ENCODE data around the gene TMEM178A. TPM values are rescaled to one million over a fixed set of nuclear protein-coding genes. Genes with fewer than 3 reads are reported as not detected.
A peak's percentile ranks its signal among the peaks of the same experiment; 100 is the strongest.

Gene TMEM178A
- total RNA-seq, 2 donors from 2014 or later: 4.9 to 7.8 TPM

DNA sequence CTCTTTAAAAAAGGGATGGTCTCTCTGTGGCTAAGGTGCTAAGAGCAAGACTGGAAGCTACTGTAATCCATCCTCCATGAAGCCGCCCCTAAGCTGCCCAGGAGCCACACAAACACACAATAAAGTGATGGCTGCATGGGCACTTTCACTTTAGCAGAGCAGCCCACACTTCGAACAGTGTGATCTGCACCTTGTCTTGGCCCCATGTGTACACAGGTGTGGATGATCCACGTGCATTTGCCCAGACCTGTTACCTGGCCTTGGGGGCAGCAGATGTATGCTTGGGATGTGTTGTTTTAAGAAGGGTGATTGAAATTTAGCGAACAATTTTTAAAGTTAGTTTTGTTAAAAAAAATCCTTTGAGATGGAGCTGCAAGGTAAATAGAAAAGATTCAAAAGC, 39.9 kb downstream of the TMEM178A start:
- DNase-seq (peak in 2 of 4 donors; percentile 19 to 32), ATAC-seq (no peak)
- Histone ChIP-seq H3K36me3 (replicated peaks in 1 of 2; ENCODE audit: insufficient read depth in 1 of 2, low read depth in 2 of 2) (no peaks in the 10 kb centered on the region), H3K27ac (no peak overlapping the region), H3K4me1 (no peaks in the 10 kb centered on the region), H3K27me3 (no peaks in the 10 kb centered on the region), H3K9me3 (no peaks in the 10 kb centered on the region), H3K4me3 (no peak overlapping the region)
- intact Hi-C loops (cut with DNase I): no loop called here
- 29 to 32% methylated on average over 4 of the region's 4 CpGs for WGBS, 2 donors
- TF ChIP-seq POLR2A (IDR thresholded peaks at IDR 0.05): no peak
- TF ChIP-seq, protein P1, sequence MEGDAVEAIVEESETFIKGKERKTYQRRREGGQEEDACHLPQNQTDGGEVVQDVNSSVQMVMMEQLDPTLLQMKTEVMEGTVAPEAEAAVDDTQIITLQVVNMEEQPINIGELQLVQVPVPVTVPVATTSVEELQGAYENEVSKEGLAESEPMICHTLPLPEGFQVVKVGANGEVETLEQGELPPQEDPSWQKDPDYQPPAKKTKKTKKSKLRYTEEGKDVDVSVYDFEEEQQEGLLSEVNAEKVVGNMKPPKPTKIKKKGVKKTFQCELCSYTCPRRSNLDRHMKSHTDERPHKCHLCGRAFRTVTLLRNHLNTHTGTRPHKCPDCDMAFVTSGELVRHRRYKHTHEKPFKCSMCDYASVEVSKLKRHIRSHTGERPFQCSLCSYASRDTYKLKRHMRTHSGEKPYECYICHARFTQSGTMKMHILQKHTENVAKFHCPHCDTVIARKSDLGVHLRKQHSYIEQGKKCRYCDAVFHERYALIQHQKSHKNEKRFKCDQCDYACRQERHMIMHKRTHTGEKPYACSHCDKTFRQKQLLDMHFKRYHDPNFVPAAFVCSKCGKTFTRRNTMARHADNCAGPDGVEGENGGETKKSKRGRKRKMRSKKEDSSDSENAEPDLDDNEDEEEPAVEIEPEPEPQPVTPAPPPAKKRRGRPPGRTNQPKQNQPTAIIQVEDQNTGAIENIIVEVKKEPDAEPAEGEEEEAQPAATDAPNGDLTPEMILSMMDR (IDR thresholded peaks at IDR 0.05): no peak

DNA sequence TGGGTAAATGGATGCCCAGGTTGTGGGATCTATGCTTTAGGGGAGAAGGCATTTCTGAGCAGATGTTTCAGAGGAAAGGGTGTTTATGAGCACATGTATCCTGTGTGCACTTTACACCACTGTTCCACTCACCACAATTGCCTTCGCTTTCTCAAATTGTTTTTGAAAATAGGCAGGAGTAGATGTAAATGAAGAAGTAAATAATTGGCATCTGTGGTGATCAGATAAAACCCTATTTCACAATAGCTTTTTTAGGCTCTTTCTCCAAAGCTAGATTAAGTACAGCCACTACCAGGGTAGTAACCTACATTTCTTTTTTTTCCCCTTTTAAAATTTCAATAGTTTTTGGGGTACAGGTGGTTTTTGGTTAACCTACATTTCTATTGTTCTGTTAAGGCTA, 40.6 kb downstream of the TMEM178A start:
- Histone ChIP-seq H3K27me3 (no peaks in the 10 kb centered on the region), H3K9me3 (no peaks in the 10 kb centered on the region), H3K4me1 (no peaks in the 10 kb centered on the region), H3K27ac (no peak overlapping the region), H3K36me3 (replicated peaks in 1 of 2; ENCODE audit: insufficient read depth in 1 of 2, low read depth in 2 of 2) (no peaks in the 10 kb centered on the region), H3K4me3 (no peak overlapping the region)
- TF ChIP-seq, protein P1 (IDR thresholded peaks at IDR 0.05): no peak
- no peak for TF ChIP-seq POLR2A (IDR thresholded peaks at IDR 0.05)
- DNase-seq (no peak), ATAC-seq (no peak)
- WGBS, 2 donors: 52 to 93% methylated on average over 1 of the region's 1 CpG
- intact Hi-C loops (cut with DNase I): no loop called here

DNA sequence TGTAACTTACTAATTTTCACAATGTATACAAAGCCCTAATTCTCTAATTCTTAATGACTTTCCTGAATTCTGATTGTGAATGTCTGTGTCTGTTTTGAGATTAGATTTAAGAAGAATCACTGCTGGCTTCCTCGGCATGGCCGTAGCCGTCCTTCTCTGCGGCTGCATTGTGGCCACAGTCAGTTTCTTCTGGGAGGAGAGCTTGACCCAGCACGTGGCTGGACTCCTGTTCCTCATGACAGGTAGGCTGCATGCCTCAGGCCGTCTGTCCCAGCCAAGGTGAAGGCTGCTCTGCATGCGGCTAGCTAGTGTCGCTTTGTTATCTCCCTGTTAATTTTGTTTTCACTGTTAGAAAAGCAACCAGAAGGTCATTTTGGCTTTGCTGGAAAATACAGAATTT, 41.2 kb downstream of the TMEM178A start:
- ATAC-seq (no peak), DNase-seq (no peak)
- H3K4me1 ChIP-seq: no peaks in the 10 kb centered on the region
- no peak for TF ChIP-seq POLR2A (IDR thresholded peaks at IDR 0.05)
- TF ChIP-seq, protein P1 (IDR thresholded peaks at IDR 0.05): no peak
- no peaks in the 10 kb centered on the region for H3K36me3 ChIP-seq (replicated peaks in 1 of 2; ENCODE audit: insufficient read depth in 1 of 2, low read depth in 2 of 2)
- 91 to 97% methylated on average over 8 of the region's 8 CpGs for WGBS, 2 donors
- no peaks in the 10 kb centered on the region for H3K9me3 ChIP-seq
- no peak overlapping the region for H3K27ac ChIP-seq
- H3K27me3 ChIP-seq: no peaks in the 10 kb centered on the region
- intact Hi-C loops (cut with DNase I): no loop called here
- H3K4me3 ChIP-seq: no peak overlapping the region

DNA sequence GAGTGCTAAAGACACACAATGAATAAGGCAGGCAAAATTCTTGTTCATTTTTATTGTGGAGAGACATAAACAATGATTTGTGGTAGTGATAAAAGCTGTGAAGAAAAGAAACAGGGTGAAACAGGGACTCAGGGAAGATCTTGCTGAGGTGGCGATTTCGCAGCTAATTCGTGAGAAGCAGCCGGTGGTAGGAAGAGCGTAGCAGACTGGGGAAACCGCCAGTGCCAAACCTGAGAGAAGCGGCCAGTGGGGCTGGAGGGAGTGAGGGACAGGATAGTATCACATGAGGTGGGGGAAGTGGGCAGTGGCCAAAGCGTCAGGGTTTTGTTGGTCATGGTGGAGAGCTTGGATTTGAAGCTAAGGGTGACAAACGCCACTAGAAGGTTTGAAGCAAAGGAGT, 42.3 kb downstream of the TMEM178A start:
- TF ChIP-seq, protein P1 (IDR thresholded peaks at IDR 0.05): no peak
- no peak for TF ChIP-seq POLR2A (IDR thresholded peaks at IDR 0.05)
- Histone ChIP-seq H3K27me3 (no peaks in the 10 kb centered on the region), H3K9me3 (no peaks in the 10 kb centered on the region), H3K27ac (no peak overlapping the region), H3K4me3 (no peak overlapping the region), H3K36me3 (replicated peaks in 1 of 2; ENCODE audit: insufficient read depth in 1 of 2, low read depth in 2 of 2) (no peaks in the 10 kb centered on the region), H3K4me1 (no peaks in the 10 kb centered on the region)
- ATAC-seq (no peak), DNase-seq (no peak)
- WGBS, 2 donors: 99% methylated on average over 9 of the region's 9 CpGs
- intact Hi-C loops (cut with DNase I): no loop called here

DNA sequence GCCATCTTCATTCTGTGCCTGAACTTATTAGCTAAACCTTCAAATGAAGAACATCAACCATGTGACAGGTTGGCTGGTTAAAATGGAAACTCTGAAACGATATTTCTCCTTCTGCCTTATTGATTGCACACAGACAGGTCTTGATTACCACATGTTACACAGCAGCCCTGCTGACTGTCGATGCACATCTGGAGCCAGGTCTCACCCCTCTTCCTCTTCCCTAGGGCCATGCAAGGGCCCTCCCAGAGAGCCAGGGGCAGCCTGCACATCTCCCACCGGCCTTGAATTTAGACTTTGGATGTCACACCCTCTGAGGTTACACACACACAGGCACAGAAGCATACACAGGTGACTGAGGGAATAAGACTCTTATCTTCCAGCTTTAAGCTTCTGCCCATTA, 45.1 kb downstream of the TMEM178A start:
- no peaks in the 10 kb centered on the region for H3K9me3 ChIP-seq
- no peaks in the 10 kb centered on the region for H3K27me3 ChIP-seq
- no peak for TF ChIP-seq POLR2A (IDR thresholded peaks at IDR 0.05)
- TF ChIP-seq, protein P1 (IDR thresholded peaks at IDR 0.05): no peak
- no peak overlapping the region for H3K27ac ChIP-seq
- no peaks in the 10 kb centered on the region for H3K36me3 ChIP-seq (replicated peaks in 1 of 2; ENCODE audit: insufficient read depth in 1 of 2, low read depth in 2 of 2)
- intact Hi-C loops (cut with DNase I): no loop called here
- WGBS, 2 donors: 50 to 66% methylated on average over 3 of the region's 3 CpGs
- no peak overlapping the region for H3K4me3 ChIP-seq
- H3K4me1 ChIP-seq: no peaks in the 10 kb centered on the region
- ATAC-seq: no peak
- DNase-seq: no peak
